ENCODE measurements around the gene SPO11. TPM values are rescaled to one million over a fixed set of nuclear protein-coding genes. Genes with fewer than 3 reads are reported as not detected.

Gene SPO11
- total RNA-seq, 1 donor from 2014 or later, result not detected

GRCh38 chr20:57308451-57309271 lies 20.9 kb upstream of the SPO11 start:
- Histone ChIP-seq H3K27ac (ENCODE audit: low read depth, low read length) (no peak overlapping the region), H3K9ac (ENCODE audit: low read depth in 1 of 3, low read length in 3 of 3) (no peak overlapping the region), H3K4me3 (ENCODE audit: low read length in 3 of 3) (no peak overlapping the region), H3K36me3 (ENCODE audit: control insufficient read depth in 3 of 3, insufficient read depth in 3 of 3, low read length in 3 of 3) (no peaks in the 10 kb centered on the region), H3K27me3 (ENCODE audit: control insufficient read depth in 3 of 3, insufficient read depth in 3 of 3, low read length in 3 of 3) (peaks cover 22 to 31% (median 27%) of the 10 kb centered on the region in 3 donors), H3K4me1 (ENCODE audit: control insufficient read depth in 3 of 3, insufficient read depth in 3 of 3, low read length in 3 of 3) (peaks cover 0 to 2% (median 0%) of the 10 kb centered on the region in 3 donors), H3K9me3 (ENCODE audit: control insufficient read depth in 3 of 3, low read length in 3 of 3) (no peaks in the 10 kb centered on the region)

- Histone ChIP-seq H3K36me3 (ENCODE audit: control insufficient read depth in 3 of 3, insufficient read depth in 3 of 3, low read length in 3 of 3) (no peaks in the 10 kb centered on the region), H3K4me1 (ENCODE audit: control insufficient read depth in 3 of 3, insufficient read depth in 3 of 3, low read length in 3 of 3) (peaks cover 0 to 2% (median 0%) of the 10 kb centered on the region in 3 donors)
Observed at GRCh38 chr20:57309544-57310115, 20.0 kb upstream of the SPO11 start.

GRCh38 chr20:57310821-57311514 lies 18.6 kb upstream of the SPO11 start:
- peaks cover 19 to 34% (median 22%) of the 10 kb centered on the region in 3 donors for H3K27me3 ChIP-seq (ENCODE audit: control insufficient read depth in 3 of 3, insufficient read depth in 3 of 3, low read length in 3 of 3)
- H3K36me3 ChIP-seq (ENCODE audit: control insufficient read depth in 3 of 3, insufficient read depth in 3 of 3, low read length in 3 of 3), result no peaks in the 10 kb centered on the region
- no peaks in the 10 kb centered on the region for H3K9me3 ChIP-seq (ENCODE audit: control insufficient read depth in 3 of 3, low read length in 3 of 3)
- no peak overlapping the region for H3K9ac ChIP-seq (ENCODE audit: low read depth in 1 of 3, low read length in 3 of 3)
- H3K4me3 ChIP-seq (ENCODE audit: low read length in 3 of 3), result no peak overlapping the region
- H3K4me1 ChIP-seq (ENCODE audit: control insufficient read depth in 3 of 3, insufficient read depth in 3 of 3, low read length in 3 of 3), result peaks cover 0 to 2% (median 0%) of the 10 kb centered on the region in 3 donors
- H3K27ac ChIP-seq (ENCODE audit: low read depth, low read length), result no peak overlapping the region

More at GRCh38 chr20:57309544-57310115, 20.0 kb upstream of the SPO11 start:
- Histone ChIP-seq H3K27me3 (ENCODE audit: control insufficient read depth in 3 of 3, insufficient read depth in 3 of 3, low read length in 3 of 3) (peaks cover 22 to 33% (median 27%) of the 10 kb centered on the region in 3 donors), H3K9me3 (ENCODE audit: control insufficient read depth in 3 of 3, low read length in 3 of 3) (no peaks in the 10 kb centered on the region), H3K9ac (ENCODE audit: low read depth in 1 of 3, low read length in 3 of 3) (no peak overlapping the region), H3K4me3 (ENCODE audit: low read length in 3 of 3) (no peak overlapping the region), H3K27ac (ENCODE audit: low read depth, low read length) (no peak overlapping the region)

- Histone ChIP-seq H3K9me3 (ENCODE audit: control insufficient read depth in 3 of 3, low read length in 3 of 3) (no peaks in the 10 kb centered on the region), H3K4me3 (ENCODE audit: low read length in 3 of 3) (no peak overlapping the region), H3K27me3 (ENCODE audit: control insufficient read depth in 3 of 3, insufficient read depth in 3 of 3, low read length in 3 of 3) (peaks cover 18 to 34% (median 20%) of the 10 kb centered on the region in 3 donors), H3K9ac (ENCODE audit: low read depth in 1 of 3, low read length in 3 of 3) (no peak overlapping the region), H3K4me1 (ENCODE audit: control insufficient read depth in 3 of 3, insufficient read depth in 3 of 3, low read length in 3 of 3) (peaks cover 0 to 2% (median 0%) of the 10 kb centered on the region in 3 donors), H3K36me3 (ENCODE audit: control insufficient read depth in 3 of 3, insufficient read depth in 3 of 3, low read length in 3 of 3) (no peaks in the 10 kb centered on the region), H3K27ac (ENCODE audit: low read depth, low read length) (no peak overlapping the region)
Observed at GRCh38 chr20:57312138-57312537, 17.5 kb upstream of the SPO11 start.

- Histone ChIP-seq H3K9me3 (ENCODE audit: control insufficient read depth in 3 of 3, low read length in 3 of 3) (no peaks in the 10 kb centered on the region), H3K9ac (ENCODE audit: low read depth in 1 of 3, low read length in 3 of 3) (no peak overlapping the region), H3K27me3 (ENCODE audit: control insufficient read depth in 3 of 3, insufficient read depth in 3 of 3, low read length in 3 of 3) (peaks cover 18 to 37% (median 20%) of the 10 kb centered on the region in 3 donors), H3K36me3 (ENCODE audit: control insufficient read depth in 3 of 3, insufficient read depth in 3 of 3, low read length in 3 of 3) (no peaks in the 10 kb centered on the region), H3K27ac (ENCODE audit: low read depth, low read length) (no peak overlapping the region), H3K4me1 (ENCODE audit: control insufficient read depth in 3 of 3, insufficient read depth in 3 of 3, low read length in 3 of 3) (peaks cover 0 to 2% (median 0%) of the 10 kb centered on the region in 3 donors), H3K4me3 (ENCODE audit: low read length in 3 of 3) (no peak overlapping the region)
Observed at GRCh38 chr20:57313230-57313629, 16.4 kb upstream of the SPO11 start.

GRCh38 chr20:57313951-57314350 lies 15.7 kb upstream of the SPO11 start:
- no peak overlapping the region for H3K27ac ChIP-seq (ENCODE audit: low read depth, low read length)
- no peaks in the 10 kb centered on the region for H3K36me3 ChIP-seq (ENCODE audit: control insufficient read depth in 3 of 3, insufficient read depth in 3 of 3, low read length in 3 of 3)
- H3K4me3 ChIP-seq (ENCODE audit: low read length in 3 of 3), result no peak overlapping the region
- peaks cover 0 to 2% (median 0%) of the 10 kb centered on the region in 3 donors for H3K4me1 ChIP-seq (ENCODE audit: control insufficient read depth in 3 of 3, insufficient read depth in 3 of 3, low read length in 3 of 3)
- no peak overlapping the region for H3K9ac ChIP-seq (ENCODE audit: low read depth in 1 of 3, low read length in 3 of 3)
- H3K9me3 ChIP-seq (ENCODE audit: control insufficient read depth in 3 of 3, low read length in 3 of 3), result no peaks in the 10 kb centered on the region
- peaks cover 18 to 31% (median 22%) of the 10 kb centered on the region in 3 donors for H3K27me3 ChIP-seq (ENCODE audit: control insufficient read depth in 3 of 3, insufficient read depth in 3 of 3, low read length in 3 of 3)

- H3K27ac ChIP-seq (ENCODE audit: low read depth, low read length), result no peak overlapping the region
- no peak overlapping the region for H3K9ac ChIP-seq (ENCODE audit: low read depth in 1 of 3, low read length in 3 of 3)
- no peaks in the 10 kb centered on the region for H3K4me1 ChIP-seq (ENCODE audit: control insufficient read depth in 3 of 3, insufficient read depth in 3 of 3, low read length in 3 of 3)
- peaks cover 12 to 22% (median 20%) of the 10 kb centered on the region in 3 donors for H3K27me3 ChIP-seq (ENCODE audit: control insufficient read depth in 3 of 3, insufficient read depth in 3 of 3, low read length in 3 of 3)
- no peaks in the 10 kb centered on the region for H3K36me3 ChIP-seq (ENCODE audit: control insufficient read depth in 3 of 3, insufficient read depth in 3 of 3, low read length in 3 of 3)
- no peaks in the 10 kb centered on the region for H3K9me3 ChIP-seq (ENCODE audit: control insufficient read depth in 3 of 3, low read length in 3 of 3)
- no peak overlapping the region for H3K4me3 ChIP-seq (ENCODE audit: low read length in 3 of 3)
Observed at GRCh38 chr20:57315083-57315975, 14.3 kb upstream of the SPO11 start.

GRCh38 chr20:57315976-57316480 lies 13.6 kb upstream of the SPO11 start:
- peaks cover 12 to 19% (median 17%) of the 10 kb centered on the region in 3 donors for H3K27me3 ChIP-seq (ENCODE audit: control insufficient read depth in 3 of 3, insufficient read depth in 3 of 3, low read length in 3 of 3)
- H3K4me1 ChIP-seq (ENCODE audit: control insufficient read depth in 3 of 3, insufficient read depth in 3 of 3, low read length in 3 of 3), result no peaks in the 10 kb centered on the region
- no peaks in the 10 kb centered on the region for H3K9me3 ChIP-seq (ENCODE audit: control insufficient read depth in 3 of 3, low read length in 3 of 3)
- H3K27ac ChIP-seq (ENCODE audit: low read depth, low read length), result no peak overlapping the region
- H3K9ac ChIP-seq (ENCODE audit: low read depth in 1 of 3, low read length in 3 of 3), result no peak overlapping the region
- no peaks in the 10 kb centered on the region for H3K36me3 ChIP-seq (ENCODE audit: control insufficient read depth in 3 of 3, insufficient read depth in 3 of 3, low read length in 3 of 3)
- no peak overlapping the region for H3K4me3 ChIP-seq (ENCODE audit: low read length in 3 of 3)

GRCh38 chr20:57316795-57317201 lies 12.8 kb upstream of the SPO11 start:
- no peaks in the 10 kb centered on the region for H3K36me3 ChIP-seq (ENCODE audit: control insufficient read depth in 3 of 3, insufficient read depth in 3 of 3, low read length in 3 of 3)
- peaks cover 17 to 26% (median 22%) of the 10 kb centered on the region in 3 donors for H3K27me3 ChIP-seq (ENCODE audit: control insufficient read depth in 3 of 3, insufficient read depth in 3 of 3, low read length in 3 of 3)
- H3K9ac ChIP-seq (ENCODE audit: low read depth in 1 of 3, low read length in 3 of 3), result no peak overlapping the region
- no peak overlapping the region for H3K27ac ChIP-seq (ENCODE audit: low read depth, low read length)
- H3K4me1 ChIP-seq (ENCODE audit: control insufficient read depth in 3 of 3, insufficient read depth in 3 of 3, low read length in 3 of 3), result no peaks in the 10 kb centered on the region
- no peaks in the 10 kb centered on the region for H3K9me3 ChIP-seq (ENCODE audit: control insufficient read depth in 3 of 3, low read length in 3 of 3)
- H3K4me3 ChIP-seq (ENCODE audit: low read length in 3 of 3), result no peak overlapping the region
